Activated gamma-delta T cell (primary cell): Measurements from ENCODE around the gene PLCG1.

Experiments used
- DNase-seq: peaks from one replicate; lab custom pipeline; 2025; lab: John Stamatoyannopoulos, UW

Gene PLCG1

DNA sequence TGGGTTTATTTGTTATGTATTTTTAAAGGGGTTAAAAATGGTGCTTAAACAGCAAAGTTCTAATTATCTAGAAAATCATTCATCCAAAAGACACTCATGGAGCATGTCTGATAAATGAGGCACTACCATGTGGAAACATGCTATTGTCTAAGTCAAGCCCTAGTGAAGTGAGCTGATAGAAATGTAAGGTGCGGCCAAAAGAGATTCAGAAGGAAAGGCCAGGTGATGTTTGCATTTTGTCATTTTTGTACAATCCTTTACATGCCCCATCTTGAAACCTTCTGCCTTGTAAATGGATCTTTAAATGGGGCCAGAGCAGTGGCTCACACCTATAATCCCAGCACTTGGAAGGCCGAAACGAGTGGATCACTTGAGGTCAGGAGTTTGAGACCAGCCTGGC lies 77.3 kb downstream of the PLCG1 start:
- no peak for DNase-seq

- DNase-seq = no peak
These were observed 80.1 kb downstream of the PLCG1 start for GRCh38 chr20:41217422-41217821.

GRCh38 chr20:41218466-41218865 lies 81.1 kb downstream of the PLCG1 start:
- no peak for DNase-seq

DNA sequence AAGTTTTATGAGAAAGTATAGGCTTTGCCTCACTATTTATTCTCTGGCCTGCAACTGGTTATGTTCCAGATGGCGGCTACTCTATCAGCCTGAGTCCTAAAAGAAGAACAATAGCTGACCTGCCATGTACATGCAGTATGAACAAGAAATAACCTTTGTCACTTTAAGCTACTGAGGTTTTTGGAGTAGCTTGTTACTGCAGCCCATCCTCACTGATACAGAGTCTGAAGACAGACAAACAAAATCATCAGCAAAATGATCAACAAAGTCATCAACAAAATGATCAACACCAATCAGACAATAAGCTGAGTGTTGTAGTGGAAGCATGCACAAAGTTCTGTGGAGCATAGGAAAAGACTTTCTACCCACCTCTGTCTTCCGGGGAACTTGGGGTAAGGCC lies 82.5 kb downstream of the PLCG1 start:
- no peak for DNase-seq

- DNase-seq = no peak
These were observed 84.4 kb downstream of the PLCG1 start for GRCh38 chr20:41221614-41222218.

- DNase-seq = no peak
These were observed 85.0 kb downstream of the PLCG1 start for GRCh38 chr20:41222296-41222695.

DNA sequence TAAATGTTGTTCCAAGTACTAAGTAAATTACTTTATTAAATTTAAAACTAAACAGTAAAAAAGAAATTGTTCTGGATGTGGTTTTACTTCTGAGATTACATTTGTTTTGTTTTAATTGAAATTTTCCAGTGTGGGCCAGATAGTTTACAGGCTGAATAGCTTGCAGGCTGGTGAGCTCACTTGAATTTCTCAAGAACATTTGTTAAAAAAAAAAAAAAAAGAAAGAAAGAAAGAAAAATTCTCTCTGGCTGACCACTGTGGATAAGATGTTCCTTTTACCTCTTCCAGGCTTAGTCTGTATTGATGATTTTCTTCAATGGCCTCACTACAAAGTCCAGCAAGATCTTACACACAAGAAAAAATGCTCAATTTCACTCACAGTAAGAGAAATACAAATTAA lies 85.4 kb downstream of the PLCG1 start:
- no peak for DNase-seq

DNA sequence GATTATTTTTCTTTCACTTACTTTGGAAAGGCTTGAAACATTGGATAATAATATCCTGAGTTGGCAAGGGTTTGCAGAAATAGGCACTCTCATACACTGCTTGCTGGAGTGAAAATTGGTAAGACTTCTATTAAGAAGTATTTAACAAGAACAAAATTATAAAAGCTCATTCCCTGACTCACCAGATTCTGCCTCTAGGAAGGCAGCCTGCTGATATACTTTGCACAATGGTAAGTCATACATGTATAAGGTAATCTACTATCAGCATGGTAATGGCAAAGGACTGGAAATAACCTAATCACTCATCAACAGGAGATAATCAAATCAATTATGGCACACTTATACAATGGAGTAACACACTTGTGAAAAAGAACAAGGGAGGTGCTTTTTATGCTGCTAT lies 85.8 kb downstream of the PLCG1 start:
- DNase-seq = no peak

DNA sequence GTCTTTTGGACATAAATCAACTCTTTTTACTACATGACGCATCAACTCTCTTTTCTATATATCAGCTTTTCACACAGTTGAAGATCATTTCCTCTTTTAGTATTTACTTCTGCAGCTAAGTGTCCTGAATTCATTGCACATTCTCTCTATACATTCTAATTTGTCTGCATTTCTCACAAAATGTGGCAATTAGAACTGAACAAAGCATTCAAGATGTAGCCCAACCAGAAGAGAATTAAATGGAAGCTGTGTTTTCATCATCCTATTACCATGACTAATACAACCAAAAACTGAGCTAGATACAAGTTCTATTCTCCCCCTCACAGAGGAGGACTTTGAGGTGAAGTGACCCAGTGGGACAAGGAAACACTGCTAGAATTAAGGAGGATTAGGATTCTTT lies 86.9 kb downstream of the PLCG1 start:
- DNase-seq = no peak

DNA sequence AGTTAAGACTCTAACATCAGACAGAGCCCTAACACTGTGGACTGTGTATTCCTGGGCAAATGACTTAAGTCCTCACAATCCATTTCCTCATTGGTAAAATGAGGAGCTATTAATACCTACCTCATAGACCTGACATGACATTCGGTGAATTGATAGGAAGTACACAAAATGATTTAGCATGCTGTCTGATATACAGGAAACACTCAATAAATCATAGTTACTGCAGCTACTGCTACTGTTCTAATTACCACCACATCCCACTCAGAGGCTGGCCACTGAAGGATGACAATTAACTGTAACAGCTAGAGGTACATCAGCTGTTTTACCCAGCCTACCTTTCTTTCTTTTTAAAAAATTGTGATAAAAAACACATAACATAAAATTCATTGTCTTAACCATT lies 87.7 kb downstream of the PLCG1 start:
- no peak for DNase-seq

- DNase-seq = no peak
These were observed 89.1 kb downstream of the PLCG1 start for GRCh38 chr20:41226426-41226825.
